HG02642 (cell line): ENCODE results near the gene MAL.

Experiments
- ATAC-seq: cut with Tn5 transposase; IDR thresholded peaks from one replicate; pipeline ENCODE4 v1.9.1; 2021; ENCODE audit warnings: mild to moderate bottlenecking; ENCODE audit not compliant: unreplicated experiment, poor library complexity

The MAL gene

GRCh38 chr2:95058466-95058988 lies 33.0 kb downstream of the MAL start:
- ATAC-seq: no peak

DNA sequence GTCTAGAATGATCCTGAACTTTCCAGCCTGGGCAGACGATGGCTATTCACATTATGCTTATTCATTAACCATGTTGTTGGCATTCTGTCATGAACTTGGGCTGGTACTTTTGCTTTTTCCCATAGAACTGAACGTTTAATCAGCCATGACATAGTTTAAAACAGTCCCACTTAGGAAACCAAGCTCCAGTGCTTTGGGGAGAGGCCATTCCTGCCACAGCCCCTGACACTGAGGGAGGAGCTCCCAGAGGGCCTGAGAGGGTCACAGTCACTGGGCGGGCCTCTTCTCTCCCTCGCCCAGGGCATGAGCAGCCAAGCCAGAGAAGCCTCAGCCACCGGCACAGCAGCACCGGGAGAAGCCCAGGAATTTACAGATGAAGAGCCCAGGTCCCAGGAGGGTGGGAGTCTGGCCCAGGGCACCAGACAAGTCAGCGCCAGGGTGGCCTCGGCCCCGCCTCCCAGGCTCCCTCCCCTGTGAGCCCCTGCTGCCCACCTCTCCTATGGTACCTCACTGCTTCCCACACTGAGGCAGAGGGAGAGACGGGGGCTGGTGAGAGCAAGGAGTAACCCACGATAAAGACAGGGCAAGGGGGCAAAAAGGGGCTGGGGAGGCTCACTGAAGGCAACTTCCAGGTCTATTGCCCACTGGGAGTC lies 33.6 kb downstream of the MAL start:
- ATAC-seq: no peak

DNA sequence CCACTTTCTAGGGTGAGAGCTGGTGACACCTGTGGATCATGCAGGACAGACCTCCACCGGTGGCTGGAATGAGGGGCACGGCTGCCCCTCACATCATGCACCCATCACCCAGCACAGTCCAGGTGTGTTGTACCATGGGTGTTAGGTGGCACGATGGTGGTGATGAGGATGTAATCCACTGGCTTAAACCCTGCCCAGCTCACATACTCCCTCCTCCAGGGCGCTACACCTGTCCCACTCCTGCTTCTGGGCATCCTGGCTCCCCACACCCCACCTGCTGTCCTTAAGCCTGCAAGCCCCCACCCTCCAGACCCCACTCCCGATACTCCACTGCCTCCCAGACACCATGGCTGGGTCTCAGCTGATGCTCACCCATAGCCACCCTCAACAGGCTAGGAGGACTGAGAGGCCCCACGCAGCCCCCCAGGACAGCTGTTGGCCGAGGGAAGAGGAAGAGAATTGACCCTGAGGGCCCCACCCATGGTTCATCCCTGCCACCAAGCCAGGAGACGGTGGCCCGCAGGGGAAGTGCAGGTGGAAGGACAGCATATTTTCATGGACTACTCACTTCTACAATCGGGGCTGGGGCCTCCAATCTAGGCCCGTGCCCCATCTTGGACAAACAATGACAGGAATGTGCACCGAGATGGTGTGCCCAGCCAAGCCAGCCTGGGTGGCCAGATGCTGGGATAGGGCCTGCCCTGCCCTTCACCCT lies 34.3 kb downstream of the MAL start:
- no peak for ATAC-seq

DNA sequence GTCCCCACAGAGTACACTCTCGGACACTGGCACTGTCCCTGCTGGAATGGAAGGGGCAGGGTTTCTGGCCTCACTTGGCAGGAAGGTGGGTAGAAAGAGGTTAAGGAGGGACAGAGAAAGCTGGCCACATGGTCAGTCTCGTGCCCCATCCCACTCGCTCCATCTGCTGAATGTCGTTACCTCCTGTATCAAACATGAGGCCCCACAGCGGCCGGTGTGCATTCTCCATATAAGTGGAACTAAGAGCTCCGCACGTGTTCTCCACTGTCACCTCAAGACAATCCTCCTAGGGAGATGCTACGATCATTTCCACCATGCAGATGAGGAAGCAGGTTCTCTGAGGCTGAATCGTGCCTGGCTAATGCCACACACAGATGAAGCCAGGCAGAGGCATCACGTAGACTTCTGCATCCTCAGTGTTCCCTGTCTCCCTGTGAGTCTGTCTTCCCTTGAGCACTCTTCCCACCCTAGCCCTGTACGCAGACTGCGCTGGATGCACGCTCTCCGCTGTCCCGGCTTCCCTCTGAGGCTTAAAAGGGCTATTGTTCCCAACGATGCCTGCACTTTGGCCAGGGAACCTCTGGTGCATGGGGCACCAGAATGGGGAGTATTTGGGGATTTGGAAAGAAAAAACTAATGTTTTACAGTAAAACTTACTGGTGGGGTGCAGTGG lies 35.1 kb downstream of the MAL start:
- no peak for ATAC-seq

DNA sequence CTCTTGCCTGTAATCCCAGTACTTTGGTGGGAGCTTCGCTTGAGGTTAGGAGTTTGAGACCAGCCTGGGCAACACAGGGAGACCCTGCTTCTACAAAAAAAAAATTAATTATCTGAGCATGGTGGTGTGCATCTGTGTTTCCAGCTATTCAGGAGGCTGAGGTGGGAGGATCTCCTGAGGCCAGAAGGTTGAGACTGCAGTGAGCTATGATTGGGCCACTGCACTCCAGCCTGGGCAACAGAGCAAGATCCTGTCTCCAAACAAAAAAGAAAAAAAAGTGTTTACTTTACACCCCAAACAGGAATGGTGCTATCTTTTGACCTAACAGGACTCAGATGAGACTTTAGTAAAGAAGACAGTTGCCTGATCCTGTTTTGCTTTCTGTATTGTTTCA lies 35.6 kb downstream of the MAL start:
- ATAC-seq: no peak

- ATAC-seq: no peak
These were observed 36.2 kb downstream of the MAL start for GRCh38 chr2:95061601-95062183.

DNA sequence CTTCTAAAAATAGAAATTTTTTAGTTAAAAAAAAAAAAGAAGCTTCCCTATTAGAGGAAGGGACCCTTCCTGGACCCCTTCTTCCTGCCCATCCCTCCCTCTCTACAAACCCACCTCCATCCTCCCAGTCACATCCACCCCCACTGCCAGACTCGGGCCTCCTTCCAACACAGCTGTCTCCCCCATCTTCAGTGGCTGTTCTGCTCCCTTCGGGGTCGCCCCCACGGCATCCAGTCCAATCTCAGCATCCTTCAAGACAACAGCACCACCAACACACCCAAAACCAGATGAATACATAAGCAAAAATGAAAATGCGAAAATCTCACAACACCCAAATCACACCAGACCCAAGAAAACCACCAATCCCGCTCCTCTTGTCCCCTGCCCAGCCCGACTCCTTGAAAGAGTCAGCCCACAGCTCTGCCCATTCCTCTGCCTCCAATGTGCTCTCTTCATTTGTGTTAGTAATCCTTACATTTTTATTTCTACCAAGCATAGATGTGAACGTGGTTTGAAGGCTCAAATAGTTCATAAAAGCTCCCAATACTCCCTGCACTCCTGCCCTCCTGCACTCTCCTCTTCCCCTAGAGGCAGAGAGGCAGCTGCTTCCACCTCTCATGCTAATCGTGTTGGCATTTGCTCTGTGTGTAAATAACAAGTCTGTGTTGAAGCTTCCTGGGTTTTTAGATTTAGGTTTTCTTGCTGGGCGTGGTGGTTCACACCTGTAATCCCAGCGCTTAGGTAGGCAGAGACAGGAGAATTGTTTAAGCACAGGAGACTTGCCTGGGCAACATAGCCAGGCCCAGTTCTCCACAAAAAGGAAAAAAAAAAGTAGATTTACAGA lies 37.0 kb downstream of the MAL start:
- peak; percentile 28 for ATAC-seq

DNA sequence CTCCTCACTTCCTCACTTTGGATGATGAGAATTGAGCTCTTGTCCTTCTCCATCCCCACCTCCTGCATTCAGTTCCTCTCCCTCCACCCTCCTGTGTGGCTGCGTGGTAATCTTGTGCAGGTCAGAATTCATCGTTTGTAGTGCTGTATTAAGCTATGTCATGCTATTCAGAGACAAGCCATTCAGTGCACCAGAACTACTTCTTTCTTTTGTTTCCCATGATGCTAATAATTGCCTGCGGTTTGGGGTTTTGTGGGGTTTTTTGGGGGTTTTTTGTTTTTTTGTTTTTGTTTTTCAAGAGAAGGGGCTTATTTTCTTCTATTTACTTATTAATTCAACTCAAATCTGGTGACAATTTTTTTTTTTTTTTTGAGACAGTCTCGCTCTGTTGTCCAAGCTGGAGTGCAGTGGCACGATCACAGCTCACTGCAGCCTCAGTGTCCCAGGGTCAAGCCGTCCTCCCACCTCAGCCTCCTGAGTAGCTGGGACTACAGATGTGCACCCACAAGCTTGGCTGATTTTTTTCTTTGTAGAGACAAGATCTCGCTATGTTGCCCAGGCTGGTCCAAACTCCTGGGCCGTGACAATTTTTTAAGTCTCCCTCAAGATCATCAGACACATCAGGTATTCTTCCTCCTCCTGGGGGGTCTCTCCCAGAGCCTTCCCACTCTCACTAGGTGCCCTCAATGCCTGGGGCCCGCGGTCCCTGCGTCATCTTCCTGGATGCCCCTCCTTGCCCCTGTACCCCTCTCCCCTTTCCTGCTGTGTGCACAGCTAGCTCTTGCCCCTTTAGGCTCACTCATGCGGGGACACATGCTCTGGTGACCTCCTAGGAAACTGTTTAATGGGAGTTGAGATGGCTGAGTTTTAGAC lies 37.8 kb downstream of the MAL start:
- peak; percentile 85 for ATAC-seq

DNA sequence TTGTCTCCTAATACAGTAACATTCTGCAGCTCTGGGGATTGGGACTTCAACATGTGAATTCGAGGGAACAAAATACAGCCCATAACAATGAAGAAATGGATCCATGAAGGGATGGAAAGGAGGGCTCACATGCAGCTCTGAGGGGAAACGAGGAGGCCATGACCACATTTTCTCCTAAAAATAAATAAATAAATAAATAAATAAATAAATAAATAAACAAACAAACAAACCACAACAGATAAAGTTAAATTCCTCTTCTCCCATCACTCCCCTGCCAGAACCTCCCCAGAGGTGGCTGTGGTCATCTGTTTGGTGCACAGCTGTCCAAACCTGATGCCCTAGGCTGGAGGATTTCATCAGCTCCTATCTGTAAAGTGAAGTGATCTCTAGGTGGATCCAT lies 42.7 kb downstream of the MAL start:
- ATAC-seq: no peak

GRCh38 chr2:95069465-95069864 lies 44.0 kb downstream of the MAL start:
- ATAC-seq: no peak

- ATAC-seq: no peak
These were observed 46.3 kb downstream of the MAL start for GRCh38 chr2:95071856-95072255.

DNA sequence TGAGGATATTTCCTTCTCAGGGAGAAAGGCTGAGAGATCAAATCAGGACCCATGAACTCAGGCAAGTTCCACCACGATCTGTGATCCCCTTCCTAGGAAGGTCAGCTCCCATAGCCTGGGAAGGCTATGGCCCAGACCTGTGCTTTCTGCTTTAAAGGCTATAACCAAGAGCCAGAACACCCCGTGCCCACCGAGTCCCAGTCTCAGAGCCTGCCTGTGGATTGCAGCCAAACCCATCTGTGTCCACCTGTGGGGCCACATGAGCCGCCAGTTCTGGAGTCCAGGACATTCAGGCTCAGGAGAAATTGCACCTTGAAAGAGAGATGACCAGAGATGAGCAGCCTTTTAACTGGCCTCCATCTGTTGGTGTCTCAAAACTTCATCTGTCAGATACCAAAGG lies 46.9 kb downstream of the MAL start:
- ATAC-seq: no peak

- ATAC-seq: no peak
These were observed 48.6 kb downstream of the MAL start for GRCh38 chr2:95073856-95074662.

DNA sequence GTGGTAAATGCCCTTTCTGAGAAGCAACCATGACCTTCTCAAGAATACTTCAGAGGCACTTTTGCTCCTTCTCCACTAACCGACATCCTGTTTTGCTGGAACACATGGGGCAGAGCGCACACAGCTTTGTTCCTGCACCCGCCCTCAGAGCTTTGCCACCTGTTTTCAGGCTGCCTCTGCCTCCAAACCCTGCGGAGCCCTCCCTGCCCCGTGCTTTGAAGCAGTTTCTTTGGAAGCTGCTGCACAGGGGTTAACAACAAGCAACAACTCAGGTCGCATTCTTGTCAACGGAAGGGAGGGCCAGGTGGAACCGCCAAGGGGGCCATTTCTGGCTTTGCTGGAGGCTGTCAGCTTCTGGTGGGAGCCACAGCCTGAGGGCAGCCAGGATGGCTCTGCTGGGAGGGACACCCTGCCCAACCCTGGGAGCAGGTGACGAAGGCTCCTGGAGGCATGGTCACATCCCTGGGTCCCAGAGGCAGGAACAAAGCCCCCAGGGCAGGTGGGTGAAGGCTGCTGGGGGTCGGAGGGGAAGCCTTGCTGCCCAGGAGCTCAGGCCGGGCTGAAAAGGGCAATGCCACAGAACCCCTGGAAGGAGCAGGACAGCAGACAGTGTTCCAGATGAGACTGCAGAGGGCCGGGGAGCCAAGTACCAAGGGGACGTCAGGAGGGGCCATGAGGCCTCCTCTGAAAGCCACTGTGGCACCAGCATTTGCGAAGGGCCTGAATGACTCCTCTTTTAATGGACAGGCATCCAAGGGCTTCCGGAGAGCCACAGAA lies 49.3 kb downstream of the MAL start:
- no peak for ATAC-seq

DNA sequence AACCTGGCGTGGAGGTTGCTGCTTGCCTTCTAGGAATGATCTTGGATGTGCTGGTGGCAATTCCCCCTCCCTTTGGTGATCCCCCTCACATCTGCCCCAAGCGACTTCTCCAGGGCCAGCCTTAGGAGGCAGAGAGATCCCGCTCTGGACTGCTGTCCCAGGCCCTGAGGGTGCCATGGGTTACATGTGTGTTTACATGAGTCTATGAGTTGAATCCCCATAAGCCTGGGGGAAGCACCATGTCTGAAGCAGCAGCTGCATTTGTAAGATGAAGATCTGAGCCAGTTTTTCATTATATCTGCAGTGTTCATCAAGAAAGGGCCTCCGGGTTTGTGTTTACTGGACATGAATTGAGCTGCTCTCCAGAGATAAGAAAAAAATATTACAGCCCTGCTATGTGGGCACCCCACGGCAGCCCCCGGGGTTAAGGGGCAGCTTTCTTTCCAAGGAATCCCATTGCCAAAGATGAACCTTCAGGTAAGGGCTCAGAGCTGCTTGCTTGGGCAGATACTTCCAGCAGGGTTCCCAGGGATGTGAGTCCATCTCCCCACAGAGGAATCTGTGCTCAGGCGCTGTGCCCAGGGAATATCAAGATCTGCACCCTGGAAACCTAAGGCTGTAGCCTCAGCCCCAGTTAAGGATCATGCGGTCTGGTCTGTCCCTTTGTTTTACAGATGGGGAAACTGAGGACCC lies 50.1 kb downstream of the MAL start:
- ATAC-seq: no peak

DNA sequence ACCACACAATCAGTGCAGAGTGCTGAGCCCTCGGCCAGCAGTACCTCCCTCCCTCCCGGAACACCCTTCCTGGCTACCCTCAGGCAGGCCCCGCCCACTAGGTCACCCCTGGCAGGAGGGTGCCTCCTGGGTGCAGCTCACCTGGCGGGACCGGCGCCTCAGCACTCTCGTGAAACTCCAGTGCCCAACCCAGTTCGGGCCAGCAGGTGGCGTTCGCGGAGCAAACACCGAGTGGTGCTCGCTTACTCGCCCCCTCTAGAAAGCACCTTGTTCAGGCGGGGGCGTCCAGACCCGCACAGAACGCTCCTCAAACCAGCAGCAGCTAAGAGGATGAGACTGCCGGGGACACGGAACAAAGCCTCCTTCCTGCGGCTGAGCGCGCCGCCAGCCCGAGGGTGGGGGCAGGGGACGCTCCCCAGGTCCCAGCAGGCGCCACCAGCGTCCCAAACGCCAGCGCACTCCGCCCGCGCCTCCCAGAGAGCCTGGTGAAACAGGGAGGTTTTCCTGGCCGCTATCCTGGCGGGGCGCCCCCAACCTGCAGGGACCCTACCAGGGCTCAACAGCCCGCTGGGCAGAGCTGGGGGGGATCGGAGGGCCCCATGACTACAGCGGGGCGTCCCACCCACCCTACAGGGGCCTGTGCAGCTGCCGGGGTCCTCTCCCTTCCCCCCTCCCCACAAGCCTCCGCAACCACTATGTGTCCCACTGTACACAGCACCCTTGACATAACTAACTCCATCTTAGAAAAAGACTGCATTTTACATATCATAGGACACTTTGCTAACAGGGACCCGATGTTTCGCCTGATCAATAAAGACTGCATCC lies 51.4 kb downstream of the MAL start:
- peak; percentile 94 for ATAC-seq
